ENCODE data around the gene IFRD2.

- TF ChIP-seq CTCF (conservative IDR thresholded peaks at IDR 0.05; ENCODE audit: low read length) (no peak), EZH2phosphoT487 (IDR thresholded peaks at IDR 0.05; ENCODE audit: borderline replicate concordance) (no peak)
Observed at GRCh38 chr3:50320853-50321335, 28.7 kb upstream of the IFRD2 start.

Measured in Loucy (cell line).